GOT3 (cell line): ENCODE measurements around the gene ECE2.
"Not testable (repeated sequence)": the region's sequence is repeated elsewhere in the genome, so short reads cannot be mapped to it uniquely, and the experiment has no call there.

ENCODE experiments used
- DNase-seq: peaks from one replicate; lab custom pipeline; 2025; ENCODE audit warnings: mixed read lengths; lab: John Stamatoyannopoulos, UW

Gene ECE2

DNA sequence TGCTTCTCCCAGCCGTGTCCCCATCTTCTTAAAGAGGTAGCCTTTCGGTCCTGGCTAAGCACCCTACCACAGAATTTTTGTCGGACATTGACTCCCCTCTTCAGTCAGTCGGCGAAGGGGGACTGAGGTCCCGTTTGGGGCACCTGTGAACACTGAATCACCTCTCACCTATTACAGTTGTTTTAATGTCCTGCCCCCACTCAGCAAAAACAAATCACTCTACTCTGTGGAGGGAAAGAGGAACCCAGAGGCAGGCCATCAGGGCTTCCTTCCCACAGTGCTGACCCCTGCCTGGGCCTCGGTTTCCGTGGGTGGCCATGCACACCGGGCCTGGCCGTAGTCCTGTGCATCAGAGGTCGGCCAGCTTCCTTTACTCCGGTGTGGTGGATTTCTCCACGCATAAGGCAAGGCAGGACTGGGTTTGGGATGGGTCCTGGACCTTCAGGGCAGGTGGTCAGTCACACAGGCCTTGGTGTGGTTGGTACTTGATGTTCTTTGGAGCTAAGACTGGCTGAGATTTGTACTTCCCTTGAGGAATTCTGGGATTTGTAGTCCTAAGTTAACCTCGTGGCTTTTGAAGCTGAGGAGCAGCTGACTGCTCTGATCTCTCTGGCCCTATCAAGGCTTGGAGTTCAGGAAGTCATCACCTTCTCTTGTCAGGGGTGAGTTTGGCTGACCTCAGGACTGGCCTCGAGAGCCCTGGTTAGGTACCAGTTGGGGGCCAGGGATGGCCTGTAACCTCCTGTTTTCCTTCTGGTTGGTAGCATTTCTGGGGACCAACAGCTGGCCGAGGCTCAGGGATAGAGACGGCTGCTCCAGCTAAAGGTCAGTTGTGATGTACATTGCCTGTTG, 61.0 kb downstream of the ECE2 start:
- no peak for DNase-seq

DNA sequence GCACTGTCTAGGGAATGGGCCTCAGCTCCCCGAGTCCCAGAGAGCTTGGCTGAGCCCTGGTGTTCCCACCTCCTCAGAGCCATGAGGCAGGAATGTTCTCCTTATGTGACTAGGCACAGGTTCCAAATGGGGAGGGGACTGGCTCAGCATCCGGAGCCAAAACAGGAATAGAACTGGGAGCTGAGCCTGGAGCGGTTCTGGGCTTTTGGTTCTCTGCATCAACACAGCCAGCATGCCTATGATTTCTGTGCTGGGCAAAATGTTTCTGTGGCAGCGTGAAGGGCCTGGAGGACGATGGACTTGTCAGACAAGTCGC, 61.5 kb downstream of the ECE2 start, which contains the start of gene FAM131A:
FAM131A (plus strand) TSS at position 202 of the 316 bp plus-strand sequence; CDS start at position 233, 31 bp downstream.
- DNase-seq, result no peak

DNA sequence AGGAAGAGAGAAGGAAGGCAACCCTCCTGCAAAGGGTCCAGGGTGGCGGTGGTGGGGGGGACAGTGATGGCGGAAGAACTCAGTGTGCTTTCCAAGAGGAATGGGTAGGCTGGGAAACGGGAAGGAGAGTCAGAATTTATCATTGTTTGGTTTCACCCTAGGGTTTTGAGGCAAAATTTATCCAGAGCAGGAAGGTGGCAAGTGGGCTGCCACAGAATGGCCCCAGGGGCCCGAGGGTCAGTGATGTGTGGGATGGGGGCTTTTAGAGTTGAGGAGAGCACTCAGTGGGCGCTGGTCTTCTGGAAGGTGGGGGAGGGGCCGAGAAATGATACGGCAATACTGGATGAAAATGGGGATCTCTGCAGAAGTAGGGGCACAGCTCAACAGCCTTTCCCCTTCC, 62.2 kb downstream of the ECE2 start:
- DNase-seq, result no peak

DNA sequence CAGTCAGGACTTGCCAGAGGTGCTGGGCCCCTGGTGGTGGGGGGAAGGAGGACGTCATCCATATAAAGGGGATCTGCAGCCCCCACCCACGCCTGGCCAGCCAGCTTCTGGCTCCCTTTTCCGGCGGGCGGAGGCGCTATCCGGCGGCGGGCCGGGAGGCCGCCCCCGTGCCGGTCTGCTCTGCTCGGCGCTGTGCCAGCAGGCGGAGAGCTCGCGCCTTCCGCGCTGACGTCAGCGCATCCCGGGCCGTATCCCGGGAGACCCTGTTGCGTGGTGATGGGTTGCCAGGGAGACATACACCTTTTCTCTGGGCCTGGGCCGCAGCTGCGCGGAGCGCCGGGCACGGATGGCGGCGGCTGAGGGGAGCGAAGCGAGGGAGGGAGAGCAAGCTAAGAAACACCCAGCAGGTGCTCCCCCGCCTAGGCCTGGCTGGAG, 62.7 kb downstream of the ECE2 start:
- peak; percentile 37 for DNase-seq

DNA sequence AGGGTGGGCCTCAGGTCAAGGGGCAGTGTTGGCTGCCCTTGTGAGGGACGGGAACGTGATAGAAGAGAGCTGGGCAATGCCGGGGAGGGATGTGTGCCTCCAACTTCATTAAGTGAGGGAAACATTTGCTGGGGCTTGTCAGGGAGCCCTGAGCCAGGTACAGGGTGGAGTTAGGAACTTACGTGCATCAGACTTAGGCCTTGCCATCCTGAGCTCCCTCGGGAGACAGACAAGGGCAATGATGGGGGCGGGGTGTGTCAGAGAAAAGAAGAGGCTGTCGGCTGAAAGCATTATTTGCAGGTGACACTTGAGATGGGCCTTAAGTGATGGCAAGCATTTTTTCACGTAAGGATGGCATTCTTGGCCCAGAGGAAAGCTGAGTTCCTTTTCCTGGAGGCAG, 63.2 kb downstream of the ECE2 start:
- no peak for DNase-seq

DNA sequence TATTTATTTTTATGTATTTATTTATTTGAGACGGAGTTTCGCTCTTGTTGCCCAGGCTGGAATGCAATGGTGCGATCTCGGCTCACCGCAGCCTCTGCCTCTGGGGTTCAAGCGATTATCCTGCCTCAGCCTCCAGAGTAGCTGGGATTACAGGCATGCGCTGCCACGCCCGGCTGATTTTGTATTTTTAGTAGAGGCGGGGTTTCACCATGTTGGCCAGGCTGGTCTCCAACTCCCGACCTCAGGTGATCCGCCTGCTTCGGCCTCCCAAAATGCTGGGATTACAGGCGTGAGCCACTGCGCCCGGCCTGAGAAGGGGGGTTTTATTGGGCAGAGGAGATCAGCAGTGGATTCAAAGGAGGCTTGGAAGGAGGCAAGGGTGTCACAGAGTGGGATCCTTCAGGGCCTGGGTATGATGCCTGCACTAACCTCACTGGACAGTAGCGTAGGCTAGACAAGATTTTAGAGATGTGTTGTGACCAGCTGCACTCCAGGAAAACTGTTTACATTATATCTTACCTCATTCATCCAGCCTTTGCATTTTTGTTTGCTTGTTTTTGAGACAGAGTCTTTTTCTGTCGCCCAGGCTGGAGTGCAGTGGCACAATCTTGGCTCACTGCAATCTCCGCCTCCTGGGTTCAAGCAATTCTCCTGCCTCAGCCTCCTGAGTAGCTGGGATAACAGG, 63.8 kb downstream of the ECE2 start:
- DNase-seq, result not testable (repeated sequence)

DNA sequence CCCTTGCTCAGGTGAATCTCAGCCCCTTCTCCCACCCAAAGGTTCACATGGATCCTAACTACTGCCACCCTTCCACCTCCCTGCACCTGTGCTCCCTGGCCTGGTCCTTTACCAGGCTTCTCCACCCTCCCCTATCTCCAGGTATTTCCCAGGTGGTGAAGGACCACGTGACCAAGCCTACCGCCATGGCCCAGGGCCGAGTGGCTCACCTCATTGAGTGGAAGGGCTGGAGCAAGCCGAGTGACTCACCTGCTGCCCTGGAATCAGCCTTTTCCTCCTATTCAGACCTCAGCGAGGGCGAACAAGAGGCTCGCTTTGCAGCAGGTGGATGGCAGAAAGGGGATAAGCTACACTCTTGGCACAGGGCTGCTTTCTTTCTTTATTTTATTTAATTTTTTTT, 66.1 kb downstream of the ECE2 start:
- no peak for DNase-seq
